Immature natural killer cell (primary cell): ENCODE data around the gene MLLT1. TPM values are rescaled to one million over a fixed set of nuclear protein-coding genes. Genes with fewer than 3 reads are reported as not detected.
"Not testable (repeated sequence)": the region's sequence is repeated elsewhere in the genome, so short reads cannot be mapped to it uniquely, and the experiment has no call there.

ENCODE experiments used
- DNase-seq, 3 donors: peaks; one replicate each; pipeline ENCODE4 v3.0.0; 2022; ENCODE audit warnings: mixed read lengths in 1 of 3
- H3K27ac Mint-ChIP-seq, 6 donors: one replicate each; pipeline ENCODE4 v1.8.0; 2020; ENCODE audit warnings: mixed read lengths in 6 of 6, mild to moderate bottlenecking in 5 of 6, inconsistent platforms in 4 of 6, moderate library complexity in 3 of 6
- H3K27me3 Mint-ChIP-seq, 3 donors: one replicate each; pipeline ENCODE4 v1.8.0; 2020 to 2021; ENCODE audit warnings: low read depth in 3 of 3, mild to moderate bottlenecking in 3 of 3, mixed read lengths in 3 of 3, moderate library complexity in 3 of 3, inconsistent platforms in 1 of 3
- H3K36me3 Mint-ChIP-seq, 3 donors: one replicate each; pipeline ENCODE4 v1.8.0; 2020; ENCODE audit warnings: mixed read lengths in 3 of 3, inconsistent platforms in 2 of 3, mild to moderate bottlenecking in 2 of 3
- H3K4me1 Mint-ChIP-seq, 2 donors: one replicate each; pipeline ENCODE4 v1.8.0; 2020; ENCODE audit warnings: inconsistent platforms in 2 of 2, mild to moderate bottlenecking in 2 of 2, mixed read lengths in 2 of 2, moderate library complexity in 1 of 2
- H3K4me3 Mint-ChIP-seq, 5 donors: one replicate each; pipeline ENCODE4 v1.8.0; 2020; ENCODE audit warnings: mild to moderate bottlenecking in 5 of 5, mixed read lengths in 5 of 5, inconsistent platforms in 3 of 5, moderate library complexity in 3 of 5
- H3K9me3 Mint-ChIP-seq, 6 donors: one replicate each; pipeline ENCODE4 v1.8.0; 2020; ENCODE audit warnings: mild to moderate bottlenecking in 6 of 6, mixed read lengths in 6 of 6, inconsistent platforms in 4 of 6, moderate library complexity in 3 of 6
- polyA plus RNA-seq, 3 donors: library from polyadenylated mRNA; unstranded; fragments of 300-500 nt; fragmentation: Illumina TruSeq; gene quantifications; one replicate each; pipeline ENCODE4 v1.2.3, GENCODE V29; 2021

MLLT1 gene
- polyA plus RNA-seq, 3 donors from 2014 or later: 0.11 to 1.9 (median 0.54) TPM

DNA sequence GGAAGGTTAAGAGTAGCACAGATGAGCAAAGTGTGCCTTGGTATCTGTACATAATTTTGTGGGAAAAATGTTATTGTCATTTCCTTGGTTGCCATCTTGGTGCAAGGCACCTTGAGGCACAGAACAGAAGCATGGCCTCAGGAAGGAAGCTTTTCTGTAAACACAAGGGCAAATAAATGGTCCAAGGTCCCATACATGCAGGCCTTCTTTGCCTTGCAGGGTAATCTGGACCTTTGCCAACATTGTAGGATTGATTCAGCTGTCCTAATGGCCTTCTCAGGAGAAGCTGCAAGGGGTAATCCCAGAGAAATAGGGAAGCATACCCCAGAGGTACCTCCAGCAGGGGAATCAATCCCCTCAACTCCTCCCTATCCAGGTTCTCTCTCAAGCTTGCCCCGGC, 9.0 kb upstream of the MLLT1 start:
- no peak for DNase-seq
- Mint-ChIP-seq H3K9me3 (peaks cover 23 to 57% (median 51%) of the 10 kb centered on the region in 6 donors), H3K4me3 (no peak overlapping the region), H3K4me1 (no peaks in the 10 kb centered on the region), H3K27me3 (peaks cover 0 to 6% (median 3%) of the 10 kb centered on the region in 3 donors), H3K27ac (no peak overlapping the region), H3K36me3 (peaks cover 0 to 9% (median 0%) of the 10 kb centered on the region in 3 donors)

DNA sequence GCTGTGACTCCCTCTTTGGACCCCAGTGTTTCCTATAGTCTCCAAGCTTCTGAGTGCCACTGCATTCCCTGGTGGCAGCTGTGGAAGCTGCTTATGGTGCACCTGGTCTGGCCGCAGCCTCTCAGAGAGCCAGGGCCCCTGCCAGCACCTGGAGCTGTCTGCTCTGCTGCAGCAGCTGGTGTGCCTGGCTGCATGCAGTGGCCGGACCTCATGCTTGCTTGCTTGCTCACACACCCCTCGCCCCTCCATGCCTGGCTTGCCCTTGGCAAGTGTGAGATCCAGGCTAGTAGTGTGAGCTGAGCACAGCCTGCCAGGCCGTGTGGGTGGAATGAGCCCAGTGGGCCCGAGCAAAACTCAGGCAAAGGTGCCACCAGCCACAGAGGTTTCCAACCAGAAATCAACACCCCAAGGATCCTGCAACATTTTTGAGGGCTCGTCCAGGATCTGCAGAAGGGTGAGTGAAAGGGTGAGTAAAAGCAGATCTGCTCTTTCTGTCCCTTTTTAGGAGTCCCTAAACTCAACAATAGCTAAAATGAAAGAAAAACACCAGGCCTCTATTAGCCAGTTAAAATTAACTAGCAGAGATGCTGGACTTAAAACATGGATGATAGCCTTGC, 7.6 kb upstream of the MLLT1 start:
- H3K27me3 Mint-ChIP-seq: peaks cover 0 to 6% (median 3%) of the 10 kb centered on the region in 3 donors
- peaks cover 23 to 49% (median 43%) of the 10 kb centered on the region in 6 donors for H3K9me3 Mint-ChIP-seq
- H3K27ac Mint-ChIP-seq: no peak overlapping the region
- no peak overlapping the region for H3K4me3 Mint-ChIP-seq
- H3K4me1 Mint-ChIP-seq: no peaks in the 10 kb centered on the region
- no peak for DNase-seq
- H3K36me3 Mint-ChIP-seq: peaks cover 0 to 9% (median 0%) of the 10 kb centered on the region in 3 donors

DNA sequence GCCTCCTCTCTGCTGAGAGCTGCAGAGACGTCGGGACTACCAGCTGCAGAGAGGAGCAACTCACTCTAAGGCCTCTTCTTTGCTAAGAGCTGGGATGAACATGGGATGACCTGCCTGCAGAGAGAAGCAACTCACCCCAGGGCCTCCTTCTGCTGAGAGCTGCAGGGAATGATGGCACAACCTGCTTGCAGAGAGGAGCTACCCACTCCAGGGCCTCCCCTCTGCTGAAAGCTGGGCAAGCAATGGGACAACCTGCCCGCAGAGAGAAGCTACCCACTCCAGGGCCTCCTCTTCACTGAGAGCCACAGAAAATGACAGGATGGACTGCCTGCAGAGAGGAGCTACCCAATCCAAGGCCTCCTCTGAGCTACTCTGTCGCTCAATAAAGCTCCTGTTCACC, 6.9 kb upstream of the MLLT1 start:
- DNase-seq: no peak
- Mint-ChIP-seq H3K9me3 (peaks cover 19 to 42% (median 36%) of the 10 kb centered on the region in 6 donors), H3K27me3 (peaks cover 0 to 6% (median 4%) of the 10 kb centered on the region in 3 donors), H3K27ac (no peak overlapping the region), H3K36me3 (peaks cover 0 to 7% (median 0%) of the 10 kb centered on the region in 3 donors), H3K4me3 (no peak overlapping the region), H3K4me1 (no peaks in the 10 kb centered on the region)

DNA sequence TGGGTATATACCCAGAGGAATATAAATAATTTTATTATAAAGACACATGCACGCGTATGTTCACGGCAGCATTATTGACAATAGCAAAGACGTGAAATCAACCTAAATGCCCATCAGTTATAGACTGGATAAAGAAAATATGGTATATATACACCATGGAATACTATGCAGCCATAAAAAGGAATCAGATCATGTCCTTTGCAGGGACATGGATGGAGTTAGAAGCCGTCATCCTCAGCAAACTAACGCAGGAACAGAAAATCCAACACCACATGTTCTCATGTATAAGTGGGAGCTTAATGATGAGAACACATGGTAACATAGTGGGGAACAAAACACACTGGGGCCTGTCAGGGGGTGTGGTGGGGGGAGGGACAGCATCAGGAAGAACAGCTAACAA, 2.6 kb upstream of the MLLT1 start:
- DNase-seq, H3K36me3 Mint-ChIP-seq, H3K27ac Mint-ChIP-seq, H3K9me3 Mint-ChIP-seq, H3K4me3 Mint-ChIP-seq: not testable (repeated sequence)
- H3K27me3 Mint-ChIP-seq: peaks cover 0 to 18% (median 6%) of the 10 kb centered on the region in 3 donors
- peaks cover 18 to 20% of the 10 kb centered on the region in 2 donors for H3K4me1 Mint-ChIP-seq

DNA sequence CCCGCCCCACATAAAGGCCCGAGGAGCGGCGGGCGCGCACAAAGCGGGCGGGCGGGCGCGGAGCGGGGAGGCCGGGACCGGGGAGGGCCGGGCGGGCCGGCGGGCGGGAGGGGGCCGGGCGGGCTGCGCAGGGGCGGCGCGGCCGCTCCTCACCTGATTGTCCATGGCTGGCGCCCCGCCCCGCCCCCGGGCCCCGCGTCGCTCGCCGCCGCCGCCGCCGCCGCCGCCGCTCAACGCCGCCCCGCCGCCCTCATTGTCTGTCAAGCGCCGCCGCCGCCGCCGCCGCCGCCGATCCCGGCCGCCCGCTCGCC, 200 bp downstream of the MLLT1 start:
- H3K36me3 Mint-ChIP-seq: no peaks in the 10 kb centered on the region
- no peaks in the 10 kb centered on the region for H3K9me3 Mint-ChIP-seq
- peaks cover 0 to 19% (median 4%) of the 10 kb centered on the region in 3 donors for H3K27me3 Mint-ChIP-seq
- peaks cover 40 to 47% of the 10 kb centered on the region in 2 donors for H3K4me1 Mint-ChIP-seq
- DNase-seq: no peak
- peak overlapping the region in 3 of 5 donors; percentile 33 to 70 (median 64) for H3K4me3 Mint-ChIP-seq
- H3K27ac Mint-ChIP-seq: peak overlapping the region in 1 of 6 donors; percentile 50

DNA sequence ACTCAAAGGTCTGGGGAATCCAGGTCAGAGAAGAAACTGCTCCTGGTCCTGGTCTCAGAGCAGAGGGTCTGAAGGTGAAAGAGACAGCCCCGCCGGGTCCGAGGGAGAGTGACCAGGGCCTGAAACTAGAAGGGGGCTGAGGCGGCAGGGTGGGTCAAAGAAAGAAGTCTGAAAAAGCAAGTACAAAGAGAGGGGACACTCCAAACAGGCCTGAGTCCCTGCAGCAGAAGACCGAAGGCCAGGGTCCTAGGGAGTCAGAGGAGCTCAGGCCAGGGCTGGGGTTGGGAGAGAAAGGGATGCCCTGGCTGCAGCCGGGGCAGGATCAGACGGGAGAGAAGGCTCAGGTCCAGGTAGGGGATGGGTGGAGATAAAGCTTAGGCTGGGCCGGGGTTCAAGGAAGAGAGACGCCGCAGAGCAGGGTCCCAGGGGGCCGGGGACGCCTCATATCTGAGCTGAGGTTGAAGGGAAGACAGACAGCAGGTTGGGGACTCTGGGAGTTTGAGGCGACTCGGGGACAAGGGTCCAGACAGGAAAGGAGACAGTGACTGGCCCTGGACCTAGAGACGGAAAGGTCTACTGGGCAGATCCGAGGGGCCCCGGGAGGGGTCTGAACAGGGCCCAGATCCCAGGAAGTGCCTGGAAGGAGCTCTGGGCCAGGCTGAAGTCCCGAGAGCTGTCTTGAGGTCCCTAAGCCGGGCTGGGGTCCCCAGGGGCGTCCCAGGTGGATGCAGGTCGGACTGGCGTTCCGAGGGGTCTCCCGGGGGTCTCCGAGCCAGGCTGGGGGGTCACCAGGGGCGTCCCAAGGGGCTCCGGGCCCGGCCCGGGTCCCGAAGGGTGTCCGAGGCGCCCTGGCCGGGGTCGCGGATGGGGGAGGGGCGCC, 795 bp downstream of the MLLT1 start:
- Mint-ChIP-seq H3K4me3 (peak overlapping the region; percentile 84 to 89 (median 88)), H3K36me3 (no peaks in the 10 kb centered on the region), H3K27ac (peak overlapping the region; percentile 88 to 95 (median 90)), H3K27me3 (peaks cover 0 to 19% (median 4%) of the 10 kb centered on the region in 3 donors), H3K4me1 (peaks cover 46 to 53% of the 10 kb centered on the region in 2 donors), H3K9me3 (no peaks in the 10 kb centered on the region)
- DNase-seq: no peak

DNA sequence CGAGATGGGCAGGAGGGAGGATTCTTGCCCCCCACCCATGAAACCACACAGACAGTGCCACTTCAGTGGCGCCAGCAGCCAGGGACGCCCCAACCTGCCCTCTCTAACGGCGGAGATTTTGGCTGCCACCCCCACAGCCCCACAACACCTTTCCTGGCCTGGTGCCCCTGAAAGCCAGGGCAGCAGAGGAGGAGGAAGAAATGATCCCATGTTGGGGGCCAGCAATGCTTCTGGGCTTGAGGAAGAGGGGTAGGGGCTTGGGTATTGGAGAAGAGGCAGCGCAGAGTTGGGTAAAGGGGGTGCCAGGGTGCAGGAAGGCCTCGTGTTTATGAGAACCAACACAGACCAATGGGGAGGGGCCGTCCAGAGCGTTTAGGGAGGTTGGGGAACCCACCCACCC, 1.7 kb downstream of the MLLT1 start:
- peak overlapping the region; percentile 88 to 95 (median 90) for H3K27ac Mint-ChIP-seq
- H3K36me3 Mint-ChIP-seq: no peaks in the 10 kb centered on the region
- no peak for DNase-seq
- H3K4me3 Mint-ChIP-seq: peak overlapping the region; percentile 84 to 89 (median 88)
- H3K9me3 Mint-ChIP-seq: no peaks in the 10 kb centered on the region
- peaks cover 0 to 19% (median 4%) of the 10 kb centered on the region in 3 donors for H3K27me3 Mint-ChIP-seq
- peaks cover 55 to 62% of the 10 kb centered on the region in 2 donors for H3K4me1 Mint-ChIP-seq

DNA sequence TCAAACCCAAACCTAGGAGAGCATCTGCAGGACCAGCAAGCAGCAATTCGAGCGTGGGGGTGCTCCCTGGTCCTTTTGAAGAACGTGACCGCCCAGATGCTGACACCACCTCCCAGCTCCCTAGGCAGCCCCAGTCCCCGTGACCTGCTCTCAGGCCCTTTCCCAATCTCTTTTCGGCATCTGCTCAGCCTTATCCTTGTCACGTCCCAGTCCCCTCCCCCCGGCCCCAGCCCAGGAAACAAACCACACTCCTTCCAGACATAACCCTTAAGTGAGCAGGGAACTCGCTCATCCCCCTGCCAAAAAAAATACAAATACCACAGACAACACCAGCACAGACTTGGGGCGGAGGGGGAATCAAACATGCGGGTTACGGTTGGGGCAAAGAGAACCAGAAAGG, 3.3 kb downstream of the MLLT1 start:
- no peak overlapping the region for H3K4me3 Mint-ChIP-seq
- no peaks in the 10 kb centered on the region for H3K9me3 Mint-ChIP-seq
- peak overlapping the region in 2 of 6 donors; percentile 36 to 69 for H3K27ac Mint-ChIP-seq
- peaks cover 66 to 76% of the 10 kb centered on the region in 2 donors for H3K4me1 Mint-ChIP-seq
- peaks cover 0 to 16% (median 4%) of the 10 kb centered on the region in 3 donors for H3K27me3 Mint-ChIP-seq
- H3K36me3 Mint-ChIP-seq: no peaks in the 10 kb centered on the region
- DNase-seq: no peak

DNA sequence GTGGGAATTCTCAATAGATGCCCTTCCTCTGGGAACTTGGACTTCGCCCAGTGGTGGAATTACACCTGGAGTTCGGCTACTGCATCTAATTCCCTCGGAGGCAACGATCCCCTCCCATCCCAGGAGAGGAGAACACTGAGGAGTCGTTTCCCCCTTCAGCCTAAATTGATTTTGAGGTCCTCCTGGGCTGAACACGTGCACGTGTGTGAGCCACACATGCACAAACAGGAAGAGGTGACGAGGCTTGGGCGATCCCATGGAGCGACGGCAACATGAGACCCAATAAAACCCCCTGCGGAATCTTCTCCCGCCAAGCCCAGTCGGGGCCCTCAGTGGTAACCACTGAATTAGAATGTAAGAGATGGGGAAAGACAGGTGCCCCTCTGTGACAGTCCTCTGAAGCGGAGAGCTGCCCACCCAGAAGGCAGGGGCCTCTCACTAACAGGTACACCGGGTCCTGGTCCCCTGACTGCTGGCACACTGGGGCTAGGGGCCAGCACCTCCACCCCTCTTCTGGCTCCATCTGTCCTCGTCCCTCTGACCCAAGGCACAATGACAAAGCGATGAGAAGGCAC, 4.5 kb downstream of the MLLT1 start:
- H3K4me1 Mint-ChIP-seq: peaks cover 75 to 81% of the 10 kb centered on the region in 2 donors
- DNase-seq: no peak
- H3K9me3 Mint-ChIP-seq: no peaks in the 10 kb centered on the region
- H3K27me3 Mint-ChIP-seq: peaks cover 0 to 12% (median 8%) of the 10 kb centered on the region in 3 donors
- H3K36me3 Mint-ChIP-seq: peaks cover 0 to 4% (median 0%) of the 10 kb centered on the region in 3 donors
- H3K4me3 Mint-ChIP-seq: peak overlapping the region in 2 of 5 donors; percentile 40 to 54
- H3K27ac Mint-ChIP-seq: peak overlapping the region in 3 of 6 donors; percentile 28 to 45 (median 34)

DNA sequence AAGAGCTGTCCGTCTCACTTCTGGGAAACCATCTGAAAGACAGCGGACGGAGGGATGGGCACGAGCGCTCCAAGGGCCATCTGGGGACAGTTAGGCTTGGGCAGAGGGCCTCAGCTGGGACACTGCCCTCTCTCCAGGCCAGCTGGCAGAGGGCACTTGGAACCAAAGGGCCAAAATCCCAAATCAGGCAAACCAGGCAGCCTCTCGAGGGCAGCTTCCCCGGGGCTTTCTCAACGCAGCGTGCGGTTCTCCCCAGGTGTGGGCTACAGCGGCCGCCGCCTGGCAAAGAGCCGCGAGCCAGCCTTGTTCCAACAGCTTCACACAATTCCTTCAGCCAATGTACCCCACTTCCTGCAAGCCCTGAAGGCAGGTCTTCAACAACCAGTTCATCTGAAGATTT, 5.0 kb downstream of the MLLT1 start:
- Mint-ChIP-seq H3K4me1 (peaks cover 75 to 81% of the 10 kb centered on the region in 2 donors), H3K9me3 (no peaks in the 10 kb centered on the region), H3K27ac (peak overlapping the region in 3 of 6 donors; percentile 45 to 87 (median 45)), H3K4me3 (peak overlapping the region in 2 of 5 donors; percentile 54 to 77), H3K27me3 (peaks cover 0 to 12% (median 8%) of the 10 kb centered on the region in 3 donors), H3K36me3 (peaks cover 0 to 4% (median 0%) of the 10 kb centered on the region in 3 donors)
- DNase-seq: no peak

DNA sequence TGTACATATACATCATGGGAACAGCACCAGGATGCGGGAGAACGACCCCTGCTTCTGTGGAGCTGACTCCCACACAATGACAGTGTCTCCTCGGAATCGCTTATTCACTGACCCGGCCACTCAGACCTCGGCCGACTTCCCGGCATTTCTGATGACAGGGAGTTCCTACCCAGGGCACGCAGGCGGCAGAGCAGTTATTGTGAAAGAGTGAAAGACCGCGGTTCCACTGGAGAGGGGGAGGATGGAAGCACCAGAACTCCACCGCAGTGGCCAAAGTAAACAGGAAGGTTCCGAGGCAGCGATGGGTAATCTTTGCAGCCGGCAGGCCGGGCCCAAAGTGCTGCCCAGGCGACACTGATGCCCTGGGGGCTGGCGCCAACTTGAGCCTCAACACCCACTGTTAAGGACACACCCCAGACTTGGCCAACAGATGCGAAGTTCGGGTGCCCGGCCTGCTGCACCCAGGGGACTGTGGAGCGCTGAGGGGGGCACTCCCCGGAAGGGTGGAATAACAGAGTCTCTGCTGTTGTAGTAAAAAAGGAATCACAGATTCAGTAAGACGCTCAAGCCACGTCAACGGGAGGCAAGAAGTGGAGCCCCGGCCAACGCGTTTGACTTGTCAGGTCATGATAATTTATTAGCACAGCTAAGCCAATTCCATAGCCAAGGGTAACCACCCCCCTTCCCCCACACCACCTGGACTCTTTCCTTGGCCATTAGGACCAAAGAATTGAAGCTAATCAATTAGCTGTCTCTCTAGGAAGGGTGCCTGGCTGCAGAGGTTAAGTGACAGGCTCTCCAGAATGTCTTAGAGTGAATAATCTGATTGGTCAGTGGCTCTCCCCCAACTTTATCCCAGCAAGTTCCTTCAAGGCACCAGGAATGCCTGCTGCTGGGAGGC, 5.8 kb downstream of the MLLT1 start:
- H3K9me3 Mint-ChIP-seq: no peaks in the 10 kb centered on the region
- H3K4me3 Mint-ChIP-seq: peak overlapping the region in 4 of 5 donors; percentile 35 to 77 (median 66)
- H3K27me3 Mint-ChIP-seq: peaks cover 0 to 9% (median 8%) of the 10 kb centered on the region in 3 donors
- peaks cover 72 to 78% of the 10 kb centered on the region in 2 donors for H3K4me1 Mint-ChIP-seq
- peak overlapping the region in 4 of 6 donors; percentile 64 to 87 (median 80) for H3K27ac Mint-ChIP-seq
- DNase-seq: peak in 1 of 3 donors; percentile 9
- peaks cover 0 to 4% (median 0%) of the 10 kb centered on the region in 3 donors for H3K36me3 Mint-ChIP-seq

DNA sequence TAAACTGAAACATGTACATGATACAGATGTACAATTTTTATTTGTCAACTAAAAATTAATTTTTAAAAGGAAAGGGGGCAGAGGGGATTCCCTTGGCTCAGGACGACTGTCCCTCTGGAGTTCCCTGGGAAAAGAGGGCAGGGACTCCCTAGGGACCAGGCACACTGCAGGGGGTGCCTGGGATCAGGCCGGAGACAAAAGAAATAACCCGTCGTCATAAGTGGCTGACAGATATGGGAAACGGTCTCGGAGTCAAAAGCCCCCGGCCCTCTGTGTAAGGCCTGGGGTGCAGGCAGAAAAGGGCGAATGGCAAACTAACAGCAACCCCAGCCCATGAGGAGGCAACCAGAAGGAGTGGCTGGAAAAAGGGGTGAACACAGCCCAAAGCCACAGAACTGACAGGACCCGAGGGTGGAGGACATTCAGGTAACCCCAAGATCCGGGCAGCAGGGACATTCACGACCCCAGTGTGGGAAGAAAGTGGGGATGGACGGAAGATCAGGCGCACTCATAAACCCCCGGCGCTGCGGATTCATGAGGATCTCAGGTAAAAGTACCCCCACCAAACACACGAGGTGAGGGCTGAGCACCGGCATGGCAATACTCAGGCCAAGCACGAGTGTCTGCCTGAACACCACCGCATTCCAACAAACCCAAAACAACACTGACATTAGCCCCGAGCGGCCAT, 6.7 kb downstream of the MLLT1 start:
- Mint-ChIP-seq H3K36me3 (peaks cover 0 to 7% (median 3%) of the 10 kb centered on the region in 3 donors), H3K27ac (peak overlapping the region in 3 of 6 donors; percentile 28 to 87 (median 85)), H3K4me1 (peaks cover 64 to 69% of the 10 kb centered on the region in 2 donors), H3K9me3 (no peaks in the 10 kb centered on the region), H3K27me3 (peaks cover 0 to 5% (median 3%) of the 10 kb centered on the region in 3 donors), H3K4me3 (peak overlapping the region in 3 of 5 donors; percentile 39 to 72 (median 44))
- DNase-seq: no peak
